Keratinocyte (primary cell): ENCODE results near the gene PCDHA4. TPM values are rescaled to one million over a fixed set of nuclear protein-coding genes. Genes with fewer than 3 reads are reported as not detected.

Source experiments
- DNase-seq: peaks from one replicate; pipeline ENCODE4 v3.0.0-alpha.2; 2011; ENCODE audit warnings: low read depth, missing footprints, low spot score
- FAIRE-seq: peaks from 2 replicates; lab custom pipeline; 2011; peaks lifted over from hg19 to GRCh38; lab: Jason Lieb, UNC
- H2AFZ ChIP-seq: 2 replicates; pipeline ENCODE4 v1.6.0; 2012; ENCODE audit warnings: low read length, control low read depth, inconsistent platforms; ENCODE audit not compliant: control insufficient read depth
- H3K27ac ChIP-seq: 2 replicates; pipeline ENCODE4 v1.5.1; 2011; ENCODE audit warnings: low read length; ENCODE audit not compliant: control insufficient read depth, insufficient read depth
- H3K27me3 ChIP-seq: 3 replicates; pipeline ENCODE4 v1.6.0; 2011; ENCODE audit warnings: low read length; ENCODE audit not compliant: control insufficient read depth, insufficient read depth; ENCODE audit errors: extremely low read depth
- H3K36me3 ChIP-seq, 2 experiments: 2 replicates in 1 of 2; 3 replicates in 1 of 2; pipeline ENCODE4 v1.5.1; 2011; ENCODE audit warnings: low read length in 2 of 2, mild to moderate bottlenecking in 1 of 2; ENCODE audit not compliant: control insufficient read depth in 2 of 2, insufficient read depth in 2 of 2; ENCODE audit errors: extremely low read depth in 1 of 2
- H3K4me1 ChIP-seq: 3 replicates; pipeline ENCODE4 v1.5.1; 2011; ENCODE audit warnings: low read length; ENCODE audit not compliant: control insufficient read depth, insufficient read depth; ENCODE audit errors: extremely low read depth
- H3K4me2 ChIP-seq: 3 replicates; pipeline ENCODE4 v1.6.0; 2011; ENCODE audit warnings: low read depth, low read length; ENCODE audit not compliant: control insufficient read depth, insufficient read depth; ENCODE audit errors: extremely low read depth
- H3K4me3 ChIP-seq, 3 experiments: fragments of 200-600 bp in 1 of 3; sonication (generic) in 1 of 3; 2 replicates in 2 of 3; 3 replicates in 1 of 3; pipeline ENCODE4 v1.5.1; 2011 to 2016; ENCODE audit warnings: low read length in 3 of 3, mild to moderate bottlenecking in 3 of 3, control low read depth in 2 of 3, inconsistent platforms in 1 of 3, low read depth in 1 of 3, mixed read lengths in 1 of 3, mixed run types in 1 of 3, moderate library complexity in 1 of 3; ENCODE audit not compliant: control insufficient read depth in 2 of 3, insufficient read depth in 2 of 3; ENCODE audit errors: extremely low read depth in 1 of 3
- H3K79me2 ChIP-seq: 2 replicates; pipeline ENCODE4 v1.6.0; 2012; ENCODE audit warnings: low read length; ENCODE audit not compliant: control insufficient read depth, insufficient read depth
- H3K9ac ChIP-seq: 3 replicates; pipeline ENCODE4 v1.6.0; 2011; ENCODE audit warnings: low read length; ENCODE audit not compliant: control insufficient read depth, insufficient read depth; ENCODE audit errors: extremely low read depth
- H3K9me1 ChIP-seq: 3 replicates; pipeline ENCODE4 v1.6.0; 2011; ENCODE audit warnings: low read length; ENCODE audit not compliant: control insufficient read depth, insufficient read depth; ENCODE audit errors: extremely low read depth
- H3K9me3 ChIP-seq: 2 replicates; pipeline ENCODE4 v1.5.1; 2012; ENCODE audit warnings: low read depth, low read length; ENCODE audit not compliant: control insufficient read depth
- H4K20me1 ChIP-seq: 3 replicates; pipeline ENCODE4 v1.6.0; 2011; ENCODE audit warnings: low read length; ENCODE audit not compliant: control insufficient read depth, insufficient read depth; ENCODE audit errors: extremely low read depth
- EZH2 ChIP-seq: IDR thresholded peaks from one replicate; pipeline ENCODE4 v1.6.1; 2012; ENCODE audit warnings: inconsistent platforms, mild to moderate bottlenecking, low read length, moderate library complexity
- dilution Hi-C: fragments of 300-500 bp; cut with MboI; formaldehyde crosslinking; loops from one replicate; pipeline ENCODE4 v1.7.0; 2020; ENCODE audit warnings: low sequenced_read_pairs; ENCODE audit not compliant: extremely low pct_ligation_motif_present
- polyA plus RNA-seq, 5 experiments: library from polyadenylated mRNA; depleted of rRNA in 3 of 5; stranded (reverse) in 3 of 5; stranded (forward) in 1 of 5; unstranded in 1 of 5; fragments of >200 nt; gene quantifications; 1 replicate in 1 of 5; 2 replicates in 3 of 5; 3 replicates in 1 of 5; pipeline versions ENCODE4 v1.2.1 to v1.2.3, GENCODE V29; 2011 to 2012; ENCODE audit warnings: missing spikeins in 2 of 5, low read depth in 1 of 5, low replicate concordance in 1 of 5
- TF ChIP-seq, protein P1 (sequence below), 3 experiments: IDR thresholded peaks in 1 of 3; conservative IDR thresholded peaks in 1 of 3; optimal IDR thresholded peaks in 1 of 3; 2 replicates in 2 of 3; 3 replicates in 1 of 3; pipeline versions ENCODE3 to v1.5.1; 2011; ENCODE audit warnings: low read length in 3 of 3, mild to moderate bottlenecking in 3 of 3, moderate library complexity in 2 of 3, control low read depth in 1 of 3, inconsistent platforms in 1 of 3; ENCODE audit not compliant: insufficient read depth in 2 of 3; ENCODE audit errors: extremely low read depth in 1 of 3

PCDHA4 gene
- polyA plus RNA-seq, 1 donor (not counting 4 experiments of a cell fraction or from before 2014, with no cell fraction given), result 0.01 TPM

DNA sequence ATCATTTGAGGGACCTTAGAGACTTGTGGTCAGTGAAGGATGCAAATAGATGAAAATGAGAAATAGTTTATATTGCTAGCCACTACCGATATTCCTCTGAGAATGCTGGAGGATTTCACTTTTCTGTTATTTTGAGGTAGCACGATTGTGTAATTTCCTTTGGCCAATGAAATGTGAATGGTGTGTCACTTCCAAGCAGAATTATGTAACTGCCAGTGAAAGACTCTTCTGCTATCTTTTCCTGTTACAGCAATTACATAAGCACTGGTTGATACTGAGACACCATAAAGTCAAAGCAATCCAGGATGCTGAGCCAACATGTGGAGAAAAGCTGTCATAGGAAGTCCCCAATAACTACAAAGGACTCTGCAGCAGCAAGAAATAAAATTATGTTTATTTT, 15.8 kb upstream of the PCDHA4 start:
- FAIRE-seq, result no peak
- H3K27me3 ChIP-seq, result no peaks in the 10 kb centered on the region
- no peak for DNase-seq
- no peaks in the 10 kb centered on the region for H3K79me2 ChIP-seq
- no peak overlapping the region for H2AFZ ChIP-seq
- no peak overlapping the region for H3K9ac ChIP-seq
- H3K9me1 ChIP-seq, result no peaks in the 10 kb centered on the region
- no peaks in the 10 kb centered on the region for H3K36me3 ChIP-seq
- TF ChIP-seq, protein P1, sequence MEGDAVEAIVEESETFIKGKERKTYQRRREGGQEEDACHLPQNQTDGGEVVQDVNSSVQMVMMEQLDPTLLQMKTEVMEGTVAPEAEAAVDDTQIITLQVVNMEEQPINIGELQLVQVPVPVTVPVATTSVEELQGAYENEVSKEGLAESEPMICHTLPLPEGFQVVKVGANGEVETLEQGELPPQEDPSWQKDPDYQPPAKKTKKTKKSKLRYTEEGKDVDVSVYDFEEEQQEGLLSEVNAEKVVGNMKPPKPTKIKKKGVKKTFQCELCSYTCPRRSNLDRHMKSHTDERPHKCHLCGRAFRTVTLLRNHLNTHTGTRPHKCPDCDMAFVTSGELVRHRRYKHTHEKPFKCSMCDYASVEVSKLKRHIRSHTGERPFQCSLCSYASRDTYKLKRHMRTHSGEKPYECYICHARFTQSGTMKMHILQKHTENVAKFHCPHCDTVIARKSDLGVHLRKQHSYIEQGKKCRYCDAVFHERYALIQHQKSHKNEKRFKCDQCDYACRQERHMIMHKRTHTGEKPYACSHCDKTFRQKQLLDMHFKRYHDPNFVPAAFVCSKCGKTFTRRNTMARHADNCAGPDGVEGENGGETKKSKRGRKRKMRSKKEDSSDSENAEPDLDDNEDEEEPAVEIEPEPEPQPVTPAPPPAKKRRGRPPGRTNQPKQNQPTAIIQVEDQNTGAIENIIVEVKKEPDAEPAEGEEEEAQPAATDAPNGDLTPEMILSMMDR (optimal IDR thresholded peaks at IDR 0.05 in 1 of 3, IDR thresholded peaks at IDR 0.05 in 1 of 3, conservative IDR thresholded peaks at IDR 0.05 in 1 of 3; ENCODE audit: extremely low read depth in 1 of 3, insufficient read depth in 2 of 3, low read length in 3 of 3), result no peak
- no peak for TF ChIP-seq EZH2
- no peaks in the 10 kb centered on the region for H4K20me1 ChIP-seq
- peaks cover 24% of the 10 kb centered on the region for H3K9me3 ChIP-seq
- no peak overlapping the region for H3K27ac ChIP-seq
- no peaks in the 10 kb centered on the region for H3K4me1 ChIP-seq
- H3K4me2 ChIP-seq, result no peak overlapping the region
- dilution Hi-C loops, result no loop called here
- no peak overlapping the region for H3K4me3 ChIP-seq

DNA sequence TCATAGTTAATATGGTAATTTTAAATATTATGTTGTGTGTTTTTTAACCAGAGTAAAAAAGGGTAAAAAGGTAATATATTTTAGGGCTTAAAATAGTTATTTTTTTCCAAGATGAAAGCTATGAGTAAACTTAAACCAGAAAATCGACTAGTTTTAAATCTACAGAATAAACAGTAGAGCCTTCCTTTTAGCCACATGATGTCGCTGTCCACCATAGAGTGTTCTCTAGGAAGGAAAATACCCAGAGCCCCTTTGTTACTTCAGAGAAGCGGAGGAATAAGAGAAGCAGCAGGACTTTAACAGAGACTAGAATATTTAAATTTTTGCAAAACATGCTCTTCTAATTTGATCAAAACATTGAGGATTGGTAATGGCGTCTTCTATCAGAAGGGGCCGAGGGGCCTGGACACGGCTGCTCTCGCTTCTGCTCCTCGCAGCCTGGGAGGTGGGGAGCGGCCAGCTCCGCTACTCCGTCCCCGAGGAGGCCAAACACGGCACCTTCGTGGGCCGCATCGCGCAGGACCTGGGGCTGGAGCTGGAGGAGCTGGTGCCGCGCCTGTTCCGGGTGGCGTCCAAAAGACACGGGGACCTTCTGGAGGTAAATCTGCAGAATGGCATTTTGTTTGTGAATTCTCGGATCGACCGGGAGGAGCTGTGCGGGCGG, 12.1 kb upstream of the PCDHA4 start, which contains the start of gene PCDHA2:
Gene PCDHA2, plus strand, starts transcription at position 258 of the 664 bp plus-strand sequence.
- peaks cover 12% of the 10 kb centered on the region for H3K9me3 ChIP-seq
- H3K79me2 ChIP-seq, result no peaks in the 10 kb centered on the region
- no peak for DNase-seq
- no peaks in the 10 kb centered on the region for H4K20me1 ChIP-seq
- no peaks in the 10 kb centered on the region for H3K4me1 ChIP-seq
- H3K4me2 ChIP-seq, result no peak within 1 kb of the TSS
- H3K27ac ChIP-seq, result no peak within 1 kb of the TSS
- no peak within 1 kb of the TSS for H3K9ac ChIP-seq
- no peaks in the 10 kb centered on the region for H3K27me3 ChIP-seq
- dilution Hi-C loops, result no loop called here
- H2AFZ ChIP-seq, result no peak within 1 kb of the TSS
- TF ChIP-seq, protein P1 (optimal IDR thresholded peaks at IDR 0.05 in 1 of 3, IDR thresholded peaks at IDR 0.05 in 1 of 3, conservative IDR thresholded peaks at IDR 0.05 in 1 of 3; ENCODE audit: extremely low read depth in 1 of 3, insufficient read depth in 2 of 3, low read length in 3 of 3), result no peak
- no peak for TF ChIP-seq EZH2
- no peaks in the 10 kb centered on the region for H3K9me1 ChIP-seq
- no peak within 1 kb of the TSS for H3K4me3 ChIP-seq
- no peak for FAIRE-seq
- H3K36me3 ChIP-seq, result no peaks in the 10 kb centered on the region
